GM19328 (cell line): Measurements from ENCODE around the gene CTRB1.

ENCODE experiments used
- ATAC-seq: cut with Tn5 transposase; IDR thresholded peaks from one replicate; pipeline ENCODE4 v1.9.1; 2021; ENCODE audit warnings: mild to moderate bottlenecking, moderate library complexity; ENCODE audit not compliant: unreplicated experiment

CTRB1 gene

DNA sequence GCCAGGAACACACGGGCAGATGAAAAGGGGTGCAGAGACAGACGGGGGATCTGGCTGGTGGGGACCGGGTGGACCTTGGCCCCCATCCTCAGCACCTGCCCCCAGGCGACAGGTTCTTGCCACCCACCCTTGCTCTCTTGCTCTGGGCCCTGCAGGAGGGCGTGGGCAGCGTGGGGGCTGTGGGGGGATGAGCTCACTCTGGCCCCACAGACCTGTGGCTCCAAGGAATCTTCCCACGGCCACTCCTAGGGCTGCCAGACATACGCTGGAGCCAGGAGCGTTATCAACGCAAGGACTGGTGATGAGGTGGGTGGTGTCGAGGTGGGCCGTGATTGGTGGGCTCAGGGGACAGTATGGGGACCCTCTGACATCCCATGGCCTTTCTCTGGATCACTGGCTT lies 6.3 kb downstream of the CTRB1 start:
- no peak for ATAC-seq

DNA sequence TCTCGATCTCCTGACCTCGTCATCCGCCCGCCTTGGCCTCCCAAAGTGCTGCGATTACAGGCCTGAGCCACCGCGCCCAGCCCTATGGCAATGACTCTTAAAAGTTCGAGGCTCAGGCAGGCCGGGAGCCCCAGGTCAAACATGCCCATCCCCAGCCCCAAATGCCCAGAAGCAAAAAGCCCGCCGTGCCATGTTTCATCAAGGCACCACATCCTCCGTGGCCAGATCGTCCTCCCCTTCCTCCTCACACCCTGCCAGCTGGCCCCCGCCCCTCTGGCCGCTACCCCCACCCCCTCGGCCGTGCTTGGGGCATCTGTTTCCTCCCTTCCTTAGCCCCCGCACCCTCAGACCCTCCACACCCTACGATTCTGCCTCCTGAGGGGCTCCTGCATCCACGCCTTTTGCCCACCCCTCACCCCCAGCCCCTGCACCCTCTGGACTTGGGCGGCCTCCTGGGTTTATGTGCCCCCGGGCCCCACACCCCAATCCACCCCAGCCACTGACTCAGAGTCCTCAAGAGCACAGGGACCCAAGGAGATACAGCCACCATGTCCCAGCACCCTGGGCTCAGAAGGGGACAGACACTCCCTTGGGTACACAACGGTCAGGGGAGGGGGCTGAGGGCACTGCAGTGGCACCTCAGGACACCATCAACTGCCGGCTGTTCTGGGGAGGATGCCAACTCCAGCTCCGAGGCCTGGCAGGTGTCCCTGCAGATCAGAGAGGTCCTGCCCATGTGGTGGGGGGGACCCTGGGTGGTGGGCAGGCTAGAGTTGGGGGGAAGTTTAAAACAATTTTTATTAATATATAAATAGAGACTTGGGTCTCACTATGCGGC lies 7.1 kb downstream of the CTRB1 start:
- no peak for ATAC-seq

DNA sequence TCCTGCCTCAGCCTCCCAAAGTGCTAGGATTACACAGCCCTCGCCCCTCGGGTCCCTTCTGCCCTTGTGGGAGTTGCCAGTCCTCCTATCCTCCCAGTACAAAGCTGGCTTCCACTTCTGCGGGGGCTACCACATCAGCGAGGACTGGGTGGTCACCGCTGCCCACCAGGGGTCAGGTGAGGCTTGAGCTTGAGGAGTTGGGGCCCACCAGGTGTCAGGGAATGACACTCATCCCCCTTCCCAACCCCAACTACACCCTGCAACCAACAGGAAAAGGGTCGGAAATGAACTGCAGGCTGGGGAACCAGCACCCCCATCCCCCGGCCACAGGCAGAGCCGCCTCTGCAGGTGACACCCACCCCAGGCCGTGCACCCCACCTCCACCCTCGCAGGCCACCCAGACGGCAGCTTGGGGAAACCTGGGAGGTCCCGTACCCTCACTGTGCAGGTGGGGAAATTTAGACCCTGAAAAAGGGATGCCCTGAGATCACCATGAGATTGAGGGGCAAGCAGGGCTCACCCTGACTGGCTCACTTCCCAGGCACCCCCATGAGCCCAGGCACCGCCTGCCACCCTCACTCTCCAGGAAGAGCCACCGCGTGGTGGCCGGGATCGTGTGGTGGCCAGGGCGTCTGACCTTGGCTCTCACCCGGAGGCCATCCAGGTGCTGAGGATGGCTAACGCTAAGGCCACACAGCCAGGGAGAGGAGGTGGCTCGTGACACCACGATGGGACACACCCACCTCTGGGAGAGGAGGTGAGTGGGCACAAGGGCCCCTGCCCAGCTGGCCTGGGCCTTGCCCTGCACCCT lies 8.0 kb downstream of the CTRB1 start:
- no peak for ATAC-seq

DNA sequence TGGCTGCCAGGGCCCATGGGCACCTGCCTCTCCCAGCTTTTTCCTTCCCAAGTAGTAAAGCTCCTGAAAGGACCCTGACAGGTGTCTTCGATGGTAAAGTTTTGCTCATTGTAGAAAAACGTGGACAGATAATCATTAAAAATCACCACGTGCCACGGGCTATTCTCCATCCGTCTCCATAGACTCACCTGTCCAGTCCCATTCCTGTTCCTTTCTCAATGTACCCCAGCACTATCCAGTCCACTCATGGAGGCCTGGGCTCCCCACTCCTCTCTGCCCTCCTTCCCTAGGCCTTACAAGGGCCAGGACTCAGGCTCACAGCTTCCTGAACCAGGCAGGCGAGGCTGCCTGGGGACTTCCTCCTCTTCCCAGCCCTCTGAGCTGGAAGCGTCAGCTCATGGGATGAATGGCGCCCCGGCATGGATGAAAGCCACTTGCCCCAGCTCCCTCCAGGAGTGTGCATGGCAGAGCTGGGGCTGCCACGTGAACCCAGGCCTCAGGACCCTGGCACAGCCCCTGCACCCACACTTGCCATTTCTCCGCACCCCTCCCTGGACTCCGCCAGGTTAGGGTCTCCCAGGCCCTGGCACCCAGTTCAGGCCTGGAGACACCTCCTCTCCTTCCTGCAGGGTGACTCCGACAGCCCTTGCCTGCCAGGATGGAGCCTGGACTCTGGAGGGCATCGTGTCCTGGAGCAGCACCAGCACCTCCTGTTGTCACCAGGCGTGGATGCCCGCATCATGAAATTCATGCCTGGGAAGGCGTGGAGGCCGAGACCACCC lies 8.8 kb downstream of the CTRB1 start:
- no peak for ATAC-seq

DNA sequence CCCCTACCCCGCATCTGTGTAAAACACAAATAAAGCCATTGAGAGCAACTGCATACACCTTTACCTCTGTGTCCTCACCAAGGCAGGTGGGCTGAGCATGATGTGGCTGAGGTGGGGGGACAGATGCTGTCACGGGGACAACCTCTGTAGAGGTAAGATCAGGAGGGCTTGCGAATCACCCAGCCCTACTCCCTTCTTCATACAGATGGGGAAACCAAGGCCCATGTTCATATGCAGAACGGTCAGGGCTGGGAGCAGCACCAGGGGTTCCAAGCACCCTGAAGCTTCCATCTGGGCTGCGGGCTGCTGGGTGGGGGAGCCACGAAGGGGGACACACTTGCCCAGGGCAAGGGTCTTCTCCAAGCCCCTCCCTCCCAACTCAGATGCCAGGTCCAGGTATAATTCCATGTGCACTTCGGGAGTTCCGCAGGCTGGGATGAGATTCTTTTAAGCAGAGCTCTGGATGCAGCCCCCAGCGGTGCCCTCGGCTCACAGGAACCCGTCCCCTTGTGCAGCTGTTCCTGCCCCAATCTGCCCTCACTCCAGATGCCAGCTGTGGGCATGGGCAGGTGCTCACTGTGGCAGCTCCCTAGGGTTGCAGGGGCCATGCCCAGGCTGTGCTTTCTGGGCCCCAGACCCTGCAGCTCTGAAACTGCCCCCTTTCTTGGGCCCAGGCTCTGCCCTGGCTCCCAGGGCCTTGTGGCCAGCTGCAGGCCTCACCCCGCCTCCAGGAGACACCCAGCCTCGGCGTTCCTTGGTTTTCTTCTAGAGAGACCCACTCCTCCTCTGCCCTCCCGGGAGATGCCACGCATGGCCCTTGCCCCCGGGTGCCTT lies 9.6 kb downstream of the CTRB1 start:
- no peak for ATAC-seq

DNA sequence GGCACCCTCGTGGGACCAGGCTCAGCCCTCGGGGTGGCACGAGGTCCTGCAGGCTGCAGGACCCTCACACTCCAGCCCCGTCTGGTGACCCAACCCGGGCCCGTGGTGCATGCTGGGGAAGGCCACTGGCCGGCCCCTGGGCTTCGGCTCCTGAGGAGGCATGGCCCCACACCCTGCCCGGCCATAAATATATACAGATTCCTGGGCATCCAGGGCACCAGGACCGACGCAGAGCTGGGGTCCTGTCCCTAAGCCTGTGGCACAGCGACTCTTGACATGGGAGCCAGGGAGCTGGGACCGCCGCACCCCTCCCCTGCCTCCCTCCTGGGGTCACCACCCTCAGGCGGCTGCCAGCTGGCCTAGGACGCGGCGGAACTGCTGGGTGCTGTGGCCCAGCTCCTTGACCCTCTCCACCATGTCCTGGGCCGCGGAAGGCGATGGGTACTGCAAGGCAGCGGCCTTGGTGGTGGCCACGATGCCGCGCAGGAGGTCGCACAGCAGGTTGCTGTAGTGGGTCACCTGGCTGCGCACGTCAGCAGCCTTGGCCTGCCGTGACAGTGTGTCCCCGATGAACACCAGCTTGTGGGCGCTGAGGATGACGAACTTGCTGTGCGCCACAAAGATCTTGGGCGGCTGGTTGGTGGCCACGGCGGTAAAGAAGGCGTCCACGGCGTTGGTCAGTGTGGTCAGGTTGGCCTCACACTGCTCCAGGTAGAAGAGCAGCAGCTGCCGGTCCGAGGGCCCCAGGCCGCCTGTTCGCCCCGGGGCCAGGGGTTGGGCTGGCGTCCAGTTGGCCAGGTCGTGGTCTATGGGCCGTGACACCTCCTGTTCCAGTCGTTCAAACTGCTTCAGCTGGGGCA lies 10.6 kb downstream of the CTRB1 start:
- no peak for ATAC-seq

DNA sequence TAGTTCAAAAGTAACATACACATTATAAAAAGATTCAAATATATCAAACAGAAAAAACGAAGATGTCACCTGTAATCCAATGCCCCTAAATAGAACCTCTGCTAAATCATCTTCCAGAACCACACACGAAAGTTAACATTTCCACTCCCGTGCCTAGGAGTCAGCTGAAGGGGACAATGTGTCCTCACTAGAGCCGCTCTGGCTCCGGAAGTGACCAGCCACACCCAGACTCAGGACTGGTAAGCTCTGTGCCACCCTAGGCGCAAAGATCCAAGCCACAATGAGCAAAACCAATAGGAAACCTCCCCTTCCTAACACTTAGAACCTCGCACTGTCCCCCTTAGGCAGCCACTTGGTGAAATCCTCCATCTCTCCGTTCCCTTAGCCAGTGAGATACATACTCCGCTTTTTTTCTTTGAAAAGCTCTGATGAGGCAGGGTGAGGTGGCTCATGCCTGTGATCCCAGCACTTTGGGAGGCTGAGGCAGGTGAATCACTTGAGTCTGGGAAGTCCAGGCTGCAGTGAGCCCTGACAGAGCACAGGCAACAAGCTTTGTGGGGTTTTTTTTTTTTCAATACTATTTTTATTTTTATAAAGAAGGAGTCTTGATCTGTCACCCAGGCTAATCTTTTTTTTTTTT lies 11.8 kb downstream of the CTRB1 start:
- ATAC-seq, result no peak

DNA sequence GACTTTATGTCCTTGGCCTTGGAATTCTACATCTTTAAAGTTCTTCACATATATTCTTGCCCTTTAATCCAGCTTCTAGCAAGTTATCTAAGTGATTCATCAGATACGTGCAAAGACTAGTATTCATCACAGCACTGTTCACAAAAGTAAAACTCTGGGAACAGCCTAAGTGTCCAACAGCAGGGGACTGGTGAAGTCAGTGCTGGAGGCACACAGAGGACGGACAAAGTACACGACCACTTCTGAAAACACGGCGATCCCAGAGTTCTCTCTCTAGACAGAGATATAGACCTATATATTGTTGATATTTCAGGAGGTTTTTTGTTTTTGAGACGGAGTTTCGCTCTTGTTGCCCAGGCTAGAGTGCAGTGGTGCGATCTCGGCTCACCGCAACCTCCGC lies 12.8 kb downstream of the CTRB1 start:
- ATAC-seq, result no peak

DNA sequence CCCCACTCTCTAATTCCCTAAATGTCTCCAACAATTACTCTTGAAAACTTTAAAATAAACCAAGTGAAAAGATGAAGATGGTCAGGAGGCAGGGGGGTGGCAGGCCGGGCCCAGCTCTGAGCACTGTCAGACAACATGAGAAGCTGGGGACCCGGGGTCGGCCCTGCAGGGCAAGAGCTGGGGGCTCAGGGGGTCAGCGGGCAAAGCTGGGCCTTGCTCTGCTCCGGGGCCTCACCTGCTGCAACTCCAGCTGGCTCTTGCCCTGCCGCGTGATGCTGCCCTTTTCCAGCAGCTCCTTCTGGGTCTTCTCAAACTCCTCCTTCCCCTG lies 14.8 kb downstream of the CTRB1 start:
- ATAC-seq, result no peak

DNA sequence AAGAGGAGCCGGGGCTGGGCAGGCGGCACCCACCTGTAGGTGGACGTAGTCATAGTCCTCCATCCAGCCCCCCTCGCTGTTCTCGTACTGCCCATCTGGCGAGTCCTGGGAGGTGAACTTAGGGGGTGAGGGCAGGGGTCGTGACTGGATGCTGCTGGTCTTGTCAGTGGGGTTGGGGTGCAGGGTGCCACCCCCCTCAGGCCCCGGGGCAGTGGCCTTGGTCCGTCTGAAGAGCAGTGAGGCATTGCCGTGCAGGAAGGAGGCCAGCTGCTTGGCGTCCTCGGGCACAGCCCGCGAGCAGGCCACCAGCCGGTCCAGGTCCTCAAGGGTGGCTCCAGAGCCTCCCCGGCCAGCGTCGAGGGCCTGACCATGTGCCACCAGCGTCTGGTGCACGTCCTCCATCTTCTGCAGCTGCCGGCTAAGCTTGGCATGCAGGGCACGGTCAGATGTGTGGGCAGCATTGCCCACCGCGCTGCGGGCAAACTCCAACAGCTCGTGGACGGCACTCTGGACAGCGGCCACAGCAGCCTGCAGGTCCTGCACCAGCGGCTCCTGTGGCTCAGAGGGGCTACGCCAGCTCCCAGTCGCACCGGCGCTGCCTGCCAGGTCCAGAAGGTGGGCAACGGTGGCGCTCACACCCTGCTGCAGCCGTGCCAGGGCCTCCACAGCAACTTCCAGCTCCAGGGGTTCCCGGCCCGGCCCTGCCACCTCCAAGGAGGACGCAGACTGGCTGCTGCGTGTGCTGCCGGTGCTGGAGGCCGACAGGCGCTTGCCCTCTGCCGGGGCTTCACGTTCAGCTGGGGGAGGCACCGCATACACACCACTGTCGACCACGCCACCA lies 16.3 kb downstream of the CTRB1 start:
- no peak for ATAC-seq

DNA sequence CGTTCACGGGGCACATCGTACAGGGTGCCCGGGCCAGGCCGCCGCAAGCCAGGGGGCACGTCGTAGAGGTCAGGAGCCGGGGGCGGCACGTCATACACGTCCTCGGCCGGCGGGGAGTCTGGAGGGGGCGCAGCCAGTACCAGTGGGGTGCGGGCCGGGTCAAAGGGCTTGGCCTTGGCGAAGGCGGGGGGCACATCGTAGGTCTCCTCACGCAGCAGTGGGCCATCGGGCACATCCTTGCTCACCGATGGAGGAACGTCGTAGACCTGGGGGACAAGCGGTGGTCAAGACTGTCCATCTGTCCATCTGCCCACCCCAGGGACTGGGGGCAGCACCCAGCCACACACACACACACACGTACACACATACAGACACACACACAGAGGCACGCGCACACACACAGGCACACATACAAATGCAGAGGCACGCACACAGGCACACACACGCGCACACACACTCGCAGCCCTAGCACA lies 17.0 kb downstream of the CTRB1 start:
- no peak for ATAC-seq

DNA sequence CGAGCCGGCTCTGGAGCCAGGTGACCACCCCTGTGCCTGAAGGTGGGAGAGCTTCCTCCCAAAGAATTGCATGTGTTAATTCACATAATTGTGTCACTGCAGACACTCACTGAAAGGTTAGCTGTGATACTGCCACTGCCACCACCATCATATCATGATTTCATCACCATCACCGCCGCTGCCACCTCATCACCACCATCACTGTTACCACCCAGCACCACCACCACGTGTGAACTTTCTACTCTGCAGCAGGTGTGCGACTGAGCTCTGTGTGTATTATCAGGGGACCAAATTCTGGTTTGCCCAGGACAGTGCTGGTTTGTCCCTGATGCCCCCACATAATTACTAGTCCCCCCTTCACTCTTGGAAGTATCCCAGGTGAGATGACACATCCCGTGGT lies 17.4 kb downstream of the CTRB1 start:
- ATAC-seq, result no peak

DNA sequence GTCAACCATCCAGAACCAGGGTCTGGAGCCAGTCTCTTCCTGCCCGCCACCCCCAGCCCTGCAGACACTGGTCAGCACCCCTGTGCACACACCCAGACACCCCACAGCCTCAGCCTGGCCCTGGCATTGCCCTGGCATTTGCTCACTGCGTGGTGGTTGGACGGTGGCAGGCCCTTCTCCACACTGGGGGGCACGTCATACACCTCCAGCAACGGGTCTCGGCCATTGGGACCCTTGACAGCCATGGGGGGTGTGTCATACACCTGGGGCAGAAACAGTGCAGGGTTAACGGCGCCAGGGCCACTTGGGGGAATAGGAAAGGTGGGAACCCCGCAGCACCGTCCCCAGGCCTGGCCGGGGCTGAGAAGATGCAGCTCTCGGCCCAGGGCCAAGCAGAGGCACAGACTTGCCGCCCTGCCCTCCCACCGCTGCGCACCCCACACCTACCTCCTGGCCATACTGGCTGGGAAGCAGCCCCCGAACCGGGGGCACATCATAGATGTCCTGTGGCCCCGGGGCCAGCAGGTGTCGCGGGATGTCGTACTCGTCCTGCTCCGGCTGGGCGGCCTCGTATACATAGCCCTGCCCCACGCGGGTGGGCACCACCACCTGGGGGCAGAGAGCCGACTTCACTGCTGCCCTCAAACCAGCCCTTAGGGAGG lies 18.1 kb downstream of the CTRB1 start:
- ATAC-seq, result no peak

DNA sequence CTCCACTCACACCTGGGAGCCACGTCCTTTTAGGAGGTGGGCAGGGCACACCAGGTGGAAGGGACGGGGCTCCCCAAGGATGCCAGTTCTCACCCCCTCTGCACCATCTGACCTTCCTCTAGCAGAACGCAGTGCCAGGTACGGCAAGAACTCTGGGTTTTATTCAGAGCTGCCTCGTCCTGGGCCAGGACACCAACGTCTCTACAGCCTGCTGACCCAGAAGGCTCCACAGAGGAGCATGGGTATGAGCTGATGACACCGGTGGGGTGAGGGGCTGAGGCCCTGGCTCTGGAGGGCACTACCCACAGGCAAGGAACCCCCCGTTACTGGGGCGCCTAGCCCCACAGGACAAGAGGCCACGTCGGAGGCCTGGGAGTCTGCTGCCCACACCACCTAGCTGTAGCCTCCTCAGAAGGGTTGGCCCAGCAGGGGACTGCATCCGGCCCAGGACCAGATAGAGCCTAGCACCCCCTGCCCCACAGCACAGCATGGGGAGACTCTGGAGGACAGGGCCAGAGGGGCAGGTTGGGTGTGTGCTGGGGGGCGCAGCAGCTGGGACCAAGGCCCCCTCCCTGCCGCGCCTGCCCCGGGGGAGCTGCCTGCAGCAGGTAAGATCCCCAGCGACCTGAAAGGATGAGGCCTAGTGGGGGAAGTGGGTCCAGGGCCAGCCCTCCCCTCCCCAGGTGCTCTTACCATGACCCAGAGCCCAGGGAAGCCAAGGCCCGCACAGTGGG lies 18.8 kb downstream of the CTRB1 start:
- no peak for ATAC-seq

DNA sequence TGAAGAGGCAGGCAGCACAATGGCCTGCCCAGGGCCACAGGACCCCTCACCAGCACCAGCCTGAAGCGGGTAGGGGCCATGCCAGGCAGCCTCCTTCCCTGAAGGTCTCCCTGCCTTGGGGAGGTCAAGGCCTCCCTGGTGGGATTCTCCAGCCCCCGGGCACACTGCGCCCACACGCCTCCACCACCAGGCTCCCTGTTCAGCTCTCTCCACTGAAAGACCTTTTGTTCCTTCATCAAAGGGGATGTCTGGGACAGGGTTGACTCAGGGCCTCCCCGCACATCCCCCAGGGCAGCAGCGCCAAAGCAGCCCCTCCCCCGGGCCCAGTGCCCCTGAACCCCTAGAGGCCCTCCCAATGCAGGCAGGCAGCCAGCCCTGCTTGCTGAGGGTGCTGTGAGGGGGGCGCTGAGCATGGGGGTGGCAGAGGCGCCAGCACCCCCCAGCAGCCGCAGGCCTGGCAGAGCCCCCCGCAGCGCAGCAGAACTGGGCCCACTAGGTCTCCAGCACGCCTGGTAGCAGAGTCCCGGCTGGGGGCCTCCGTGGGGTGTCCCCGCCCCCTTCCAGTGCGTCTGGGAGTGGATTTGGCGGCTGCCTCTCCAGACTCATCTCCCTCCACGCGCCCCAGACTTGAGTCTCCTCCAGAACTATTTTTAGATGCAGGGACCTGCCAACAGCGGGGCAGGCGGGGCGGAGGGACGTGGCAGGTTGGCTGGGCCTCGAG lies 19.5 kb downstream of the CTRB1 start:
- no peak for ATAC-seq

DNA sequence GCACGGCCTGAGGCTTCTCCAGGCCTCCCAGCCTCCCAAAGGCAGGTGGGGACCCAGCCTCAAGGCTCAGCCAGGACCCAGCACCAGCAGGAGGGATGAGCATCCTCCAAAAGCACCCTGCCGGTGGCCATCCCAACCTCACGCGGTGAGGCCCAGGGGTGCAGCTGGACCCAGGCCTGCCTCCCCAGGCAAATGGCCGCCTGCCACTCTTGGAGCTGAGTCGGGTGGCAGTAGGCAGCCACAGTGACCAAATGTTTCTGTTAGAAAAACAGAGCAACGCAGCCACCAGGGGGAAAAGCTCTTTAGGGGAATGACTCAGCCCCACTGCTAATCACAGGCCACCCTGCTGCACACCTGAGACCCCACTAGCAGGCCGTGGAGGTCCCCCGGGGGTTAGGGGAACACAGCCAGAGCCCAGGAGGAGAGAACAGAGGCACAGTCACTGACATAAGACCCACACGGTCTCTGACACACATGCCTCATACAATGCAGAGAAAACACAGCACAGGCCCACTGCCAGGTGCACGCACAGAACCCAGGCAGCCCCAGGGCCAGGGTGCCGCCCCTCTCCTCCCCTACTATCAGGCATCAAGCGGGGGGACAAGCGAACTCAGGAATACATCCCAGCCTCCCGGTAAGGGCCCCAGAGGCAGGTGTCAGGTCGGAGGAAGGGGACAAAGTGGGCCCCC lies 20.2 kb downstream of the CTRB1 start:
- no peak for ATAC-seq
